ENCODE data around the gene ENG.
"Not testable (repeated sequence)": the region's sequence is repeated elsewhere in the genome, so short reads cannot be mapped to it uniquely, and the experiment has no call there.

The ENG gene

DNA sequence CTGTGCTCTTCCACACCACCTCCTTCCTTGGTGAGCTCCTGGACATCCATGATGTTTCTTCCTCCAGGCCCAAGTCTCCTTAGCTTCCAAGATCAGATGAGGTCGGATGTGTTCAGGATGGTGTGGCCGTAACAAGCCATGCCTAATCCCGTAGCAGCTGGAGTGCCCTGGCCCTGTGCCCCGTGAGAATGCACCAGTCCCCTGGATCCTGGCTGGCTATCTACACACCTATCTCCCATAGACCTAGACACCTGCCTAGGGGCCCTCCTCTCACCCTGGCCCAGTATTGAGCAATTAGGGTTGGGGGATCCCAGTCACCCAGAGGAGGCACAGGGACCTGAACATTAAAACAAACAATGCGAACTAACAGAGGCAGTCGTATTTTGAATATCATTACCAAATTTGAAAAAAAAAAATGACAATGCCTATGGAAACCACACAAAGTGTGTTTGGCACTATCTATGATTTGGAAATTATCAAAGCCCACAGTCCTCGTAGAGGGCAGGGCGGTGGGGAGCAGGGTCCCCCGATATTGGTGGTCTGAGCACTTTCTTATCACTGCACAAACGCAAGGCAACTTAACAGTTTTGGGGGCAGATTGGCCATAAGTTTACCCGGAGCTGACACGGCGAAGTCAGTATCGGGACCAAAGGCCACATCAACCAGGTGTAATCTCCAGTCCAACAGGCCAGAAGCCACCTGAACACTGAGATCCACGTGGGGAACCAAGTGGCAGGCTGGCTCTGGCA is 13.2 kb downstream of the ENG start:
- DNase-seq (ENCODE audit: low read depth): no peak

DNA sequence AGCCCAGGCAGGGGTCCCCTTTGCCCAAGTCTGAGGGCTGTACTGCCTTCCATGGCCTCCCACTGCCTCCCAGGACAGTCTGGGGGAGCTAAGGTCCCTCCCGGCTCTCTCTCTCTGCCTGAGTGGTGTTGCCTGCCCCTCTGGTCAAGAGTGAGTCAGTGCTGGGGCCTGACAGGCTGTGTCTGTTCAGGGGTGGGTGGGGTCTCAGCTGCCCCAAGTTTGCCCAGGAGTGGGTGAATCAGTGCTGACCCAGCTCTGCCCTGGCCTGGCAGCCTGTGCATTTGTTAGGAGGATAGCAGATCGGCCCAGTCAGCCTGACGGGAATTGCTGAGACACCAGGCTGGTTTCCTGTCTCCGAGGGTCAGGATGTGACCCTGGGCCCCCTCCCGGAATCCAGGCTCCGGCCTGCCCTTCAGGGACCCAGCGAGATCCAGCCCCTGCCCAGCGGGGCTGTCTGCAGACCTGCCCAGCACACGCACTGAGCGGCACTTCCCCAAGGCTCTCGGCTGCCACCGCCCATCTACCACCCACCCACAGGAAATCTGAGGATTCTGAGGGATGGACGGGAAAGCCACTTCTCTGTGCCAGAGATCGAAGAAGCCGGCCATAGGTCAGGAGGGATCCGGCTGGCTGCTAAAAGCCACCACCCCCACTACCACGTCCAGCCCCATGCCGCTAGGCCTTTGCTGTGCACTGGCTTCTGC is 15.9 kb downstream of the ENG start:
- no peak for DNase-seq (ENCODE audit: low read depth)

DNA sequence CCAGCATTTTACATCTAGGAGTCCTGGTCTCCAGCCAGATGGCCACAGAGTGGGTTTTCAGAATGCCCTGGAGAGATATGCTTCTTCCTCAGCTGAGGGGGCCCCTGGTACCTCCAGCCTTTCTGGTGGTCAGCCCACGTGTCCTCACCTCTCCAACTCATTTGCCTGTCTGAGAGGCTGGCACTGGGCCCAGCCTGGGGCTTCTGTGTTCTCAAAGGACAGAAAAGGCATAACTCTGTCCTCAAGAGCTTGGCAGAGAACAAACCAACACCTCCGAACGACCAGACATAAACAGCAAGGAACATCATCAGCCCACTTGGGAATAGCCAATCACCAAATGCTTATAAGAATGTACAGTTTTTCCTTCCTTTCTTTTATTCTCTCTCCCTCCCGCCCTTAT is 17.1 kb downstream of the ENG start:
- no peak for DNase-seq (ENCODE audit: low read depth)

DNA sequence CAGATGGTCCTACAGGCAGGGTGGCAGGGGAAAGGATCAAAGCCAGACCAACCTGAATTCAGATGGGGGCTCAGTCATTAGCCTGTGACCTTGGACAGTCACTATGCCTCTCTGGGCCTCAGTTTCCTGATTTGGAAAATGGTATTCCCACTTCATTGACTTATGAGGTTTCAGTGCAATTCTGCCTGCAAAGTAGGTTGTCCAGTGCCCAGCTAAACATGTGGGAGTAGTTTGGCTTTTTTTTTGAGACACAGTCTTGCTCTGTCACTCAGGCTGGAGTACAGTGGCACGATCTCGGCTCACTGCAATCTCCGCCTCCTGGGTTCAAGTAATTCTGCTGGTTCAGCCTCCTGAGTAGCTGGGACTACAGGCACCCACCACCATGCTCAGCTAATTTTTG is 17.9 kb downstream of the ENG start:
- not testable (repeated sequence) for DNase-seq (ENCODE audit: low read depth)

DNA sequence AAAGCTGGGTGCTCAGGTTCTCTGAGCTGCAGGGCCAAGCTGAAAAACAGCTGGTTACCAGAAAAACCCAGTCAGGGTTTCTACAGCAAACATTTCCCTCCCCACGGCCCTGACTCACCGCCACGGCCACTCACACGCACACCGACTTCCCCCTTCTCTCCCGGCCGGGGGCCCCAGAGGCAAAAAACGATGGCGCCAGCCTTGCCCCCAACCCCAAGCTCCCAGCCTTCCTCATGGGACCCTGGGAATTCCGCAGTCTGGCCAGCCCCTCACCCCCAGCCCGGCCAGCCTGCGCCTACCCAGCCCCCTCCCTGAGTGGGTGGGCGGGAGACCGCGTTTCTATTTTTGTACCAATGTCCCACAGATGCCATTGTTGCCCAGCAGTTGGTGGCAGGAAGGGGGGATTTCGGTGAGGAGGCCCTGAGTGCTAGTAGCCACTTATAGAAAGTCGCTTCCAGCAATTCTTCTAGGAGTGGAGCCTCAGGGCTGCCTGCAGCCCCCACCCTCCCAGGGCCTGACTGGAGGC is 18.4 kb downstream of the ENG start:
- no peak for DNase-seq (ENCODE audit: low read depth)

DNA sequence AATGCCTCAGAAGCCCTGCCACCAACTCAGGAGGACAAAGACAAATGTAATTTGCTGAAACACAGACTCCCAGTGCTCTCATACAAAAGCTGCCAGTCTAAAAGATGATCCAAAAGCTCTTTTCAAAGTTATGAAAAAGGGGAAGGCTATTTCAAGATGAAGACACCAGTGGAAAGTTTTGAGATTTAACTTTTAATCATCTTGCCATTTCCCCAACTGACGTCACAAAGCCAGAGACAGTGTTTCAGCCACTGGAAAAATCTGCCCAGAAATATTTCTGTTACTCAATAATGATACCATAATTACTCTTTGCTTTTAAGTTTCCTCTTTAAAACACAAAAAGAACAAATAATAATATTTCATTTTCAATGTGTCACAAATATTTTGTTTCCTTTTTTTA is 20.9 kb downstream of the ENG start:
- no peak for DNase-seq (ENCODE audit: low read depth)

DNA sequence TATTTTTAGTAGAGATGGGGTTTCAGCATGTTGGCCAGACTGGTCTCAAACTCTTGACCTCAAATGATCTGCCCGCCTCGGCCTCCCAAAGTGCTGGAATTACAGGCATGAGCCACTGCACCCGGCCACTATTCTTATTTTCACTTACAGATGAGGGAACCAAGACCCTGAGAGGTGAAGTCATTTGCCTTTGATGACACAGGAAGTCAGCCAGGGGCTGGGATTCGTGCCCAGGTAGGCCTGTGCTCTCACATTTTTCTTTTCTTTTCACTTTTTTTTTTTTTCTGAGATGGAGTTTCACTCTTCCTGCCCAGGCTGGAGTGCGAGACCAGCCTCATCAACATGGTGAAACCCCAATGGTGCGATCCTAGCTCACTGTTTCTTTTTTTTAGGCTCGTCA is 22.2 kb downstream of the ENG start:
- DNase-seq (ENCODE audit: low read depth): no peak

DNA sequence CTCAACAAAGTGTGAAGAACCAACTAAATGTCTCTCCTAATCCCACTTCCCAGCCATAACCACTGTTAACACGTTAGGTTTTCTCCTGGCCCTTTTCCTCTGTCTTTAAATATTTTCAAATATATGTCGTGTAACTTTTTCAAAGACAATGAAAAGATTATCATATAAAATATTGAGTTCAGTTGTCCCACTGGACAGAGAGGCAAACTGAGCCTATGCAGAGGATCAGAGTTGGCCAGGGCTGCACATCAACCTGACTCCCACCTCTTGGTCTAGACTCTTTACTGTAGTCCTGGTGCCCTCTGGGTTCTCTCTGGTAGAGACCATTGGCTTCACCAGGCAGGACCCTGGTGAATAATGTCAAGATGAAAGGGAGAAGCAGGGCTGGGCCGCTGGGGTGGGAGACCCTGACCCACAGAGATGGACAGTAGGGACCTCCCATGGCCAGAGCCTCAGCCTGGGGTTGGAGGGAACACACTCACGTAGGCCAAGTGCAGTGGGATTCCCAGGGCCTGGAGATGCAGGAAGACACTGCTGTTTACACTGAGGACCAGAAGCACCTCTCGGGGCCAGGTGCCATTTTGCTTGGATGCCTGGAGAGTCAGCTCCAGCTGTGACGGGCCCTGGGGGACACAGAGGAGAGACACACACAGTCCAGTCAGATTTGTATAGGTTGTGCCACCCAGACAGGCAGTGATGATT is 25.1 kb downstream of the ENG start:
- no peak for DNase-seq (ENCODE audit: low read depth)

DNA sequence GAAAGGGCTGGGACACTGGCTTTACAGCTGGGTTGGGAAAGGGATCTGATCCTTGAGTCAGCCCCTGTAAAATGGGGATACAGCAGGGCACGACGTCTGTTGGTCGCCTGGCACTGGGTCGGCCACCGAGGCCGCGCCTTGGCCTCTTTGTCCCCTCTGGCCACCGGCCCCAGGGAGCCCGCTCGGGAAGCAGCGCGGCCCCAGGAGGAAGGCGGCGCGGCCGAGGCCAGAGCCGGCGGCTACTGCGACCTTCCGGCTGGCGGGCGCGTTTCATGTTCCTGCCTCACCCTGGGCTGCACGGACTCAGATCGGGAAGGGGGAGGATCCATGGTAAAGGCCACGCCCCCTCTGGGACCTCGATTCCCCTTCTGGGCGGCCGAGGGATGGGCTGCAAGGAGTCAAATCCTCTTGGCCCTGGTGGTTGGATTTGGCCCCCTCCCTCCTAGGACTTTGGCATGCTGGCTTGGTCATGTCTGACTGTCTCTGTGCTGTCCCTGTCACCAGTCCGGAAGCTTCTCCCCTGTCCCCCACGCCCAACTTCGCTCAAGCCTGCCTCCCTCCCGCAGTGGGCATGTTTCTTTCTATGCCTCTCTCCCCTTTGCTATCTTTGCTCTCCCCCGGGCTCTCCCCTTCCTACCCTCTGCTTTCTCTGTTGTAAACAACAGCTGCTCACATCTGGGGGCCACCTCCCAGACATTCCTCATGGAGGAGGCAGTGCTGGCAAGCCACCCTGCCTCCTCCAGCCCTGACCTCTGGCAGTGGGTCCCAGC is 26.0 kb downstream of the ENG start:
- DNase-seq (ENCODE audit: low read depth): no peak

DNA sequence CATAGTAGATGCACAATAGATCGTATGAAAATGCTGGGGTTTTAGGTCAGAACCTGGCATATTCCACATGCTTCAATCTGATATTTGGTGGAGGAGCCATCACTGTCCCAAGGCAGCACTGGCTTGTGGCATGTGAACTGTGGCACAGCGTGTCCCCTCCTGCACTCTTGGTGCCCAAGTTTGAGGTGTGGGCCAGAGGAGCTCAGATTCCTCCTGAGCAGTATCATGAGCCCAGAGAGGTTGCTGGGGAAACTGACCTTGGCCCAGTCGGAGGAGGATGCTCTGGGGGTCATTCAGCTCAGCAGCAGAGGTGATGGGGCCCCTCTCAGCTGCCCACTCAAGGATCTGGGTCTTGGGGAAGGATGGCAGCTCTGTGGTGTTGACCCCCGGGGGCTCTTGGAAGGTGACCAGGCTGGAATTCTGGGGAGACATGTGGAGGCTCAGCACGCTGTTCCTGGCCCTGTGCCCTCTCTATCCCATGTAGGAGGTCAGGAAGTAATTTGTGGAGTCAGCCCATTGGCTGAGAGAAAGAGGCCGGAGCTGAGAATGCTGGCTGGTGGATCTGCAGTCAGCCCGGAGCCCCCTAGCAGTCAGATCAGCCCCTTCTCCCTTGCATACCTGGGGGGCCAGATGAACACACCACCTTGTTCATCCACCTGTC is 28.1 kb downstream of the ENG start:
- no peak for DNase-seq (ENCODE audit: low read depth)

DNA sequence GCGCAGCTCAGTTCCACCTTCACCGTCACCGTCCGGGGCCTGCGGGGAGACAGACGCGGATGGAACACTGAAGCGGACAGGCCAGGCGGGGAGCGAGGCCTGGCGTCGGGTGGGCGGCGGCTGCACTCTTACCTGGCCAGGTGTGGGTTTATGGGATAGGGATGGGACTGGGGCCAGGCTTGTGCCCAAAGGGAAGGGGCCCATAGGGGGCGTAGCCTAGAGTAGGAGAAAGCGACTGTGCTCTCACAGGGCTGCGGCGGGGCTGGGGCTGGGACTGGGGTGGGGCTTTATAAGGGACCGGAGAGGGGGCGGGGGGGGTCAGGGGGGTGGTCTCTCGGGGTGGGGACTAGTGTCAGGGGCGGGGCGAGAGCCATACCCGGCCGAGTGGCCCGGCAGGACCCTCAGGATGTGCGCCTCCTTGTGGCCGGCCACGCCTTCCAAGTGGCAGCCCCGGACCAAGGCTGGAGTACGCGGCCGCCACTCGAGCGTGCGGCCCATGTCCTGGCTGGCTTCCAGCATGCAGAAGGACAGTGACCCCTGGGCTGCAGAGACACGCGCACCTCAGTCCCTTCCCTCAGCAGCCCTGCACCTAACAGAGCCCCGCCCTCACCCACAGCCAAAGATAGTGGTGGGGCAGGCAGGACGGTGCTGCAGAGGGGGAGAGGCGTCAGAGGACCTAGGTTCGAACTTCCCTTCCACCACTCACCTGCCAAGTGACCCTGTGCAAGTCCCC is 29.0 kb downstream of the ENG start:
- no peak for DNase-seq (ENCODE audit: low read depth)

DNA sequence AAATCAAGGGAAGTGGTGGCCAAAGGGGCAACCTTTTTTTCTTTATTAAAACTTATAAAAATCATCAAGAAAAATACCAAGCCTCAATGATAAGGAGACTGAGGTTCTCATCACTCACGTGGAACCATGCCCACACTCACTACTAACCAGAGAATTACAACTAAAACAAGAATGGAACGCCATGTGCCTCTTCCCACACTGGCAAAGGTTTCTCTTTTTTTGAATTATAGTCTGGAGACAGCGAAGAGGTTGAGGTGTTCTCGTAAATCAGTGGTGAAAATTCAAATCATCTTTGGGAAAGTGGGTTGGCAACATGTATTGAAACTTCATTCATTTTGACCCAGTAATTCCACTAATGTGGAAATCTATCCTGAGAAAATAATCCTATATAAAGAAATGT is 32.4 kb downstream of the ENG start:
- no peak for DNase-seq (ENCODE audit: low read depth)

DNA sequence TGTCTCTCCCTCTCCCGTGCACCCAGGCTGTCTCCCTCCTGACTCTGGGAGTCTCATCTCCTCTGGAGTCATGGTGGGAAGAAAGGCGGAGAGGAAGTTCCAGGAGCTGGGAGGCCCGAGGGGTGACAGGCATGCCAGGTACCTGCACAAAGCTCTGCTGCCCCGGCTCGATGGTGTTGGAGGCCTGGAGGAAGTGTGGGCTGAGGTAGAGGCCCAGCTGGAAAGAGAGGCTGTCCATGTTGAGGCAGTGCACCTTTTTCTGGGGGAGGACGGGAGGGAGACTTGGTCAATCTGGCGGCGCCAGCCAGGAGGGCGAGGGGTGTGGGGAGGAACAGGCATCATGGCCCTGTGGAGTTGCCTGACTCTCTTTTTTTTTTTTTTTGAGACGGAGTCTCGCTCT is 35.9 kb downstream of the ENG start:
- no peak for DNase-seq (ENCODE audit: low read depth)

DNA sequence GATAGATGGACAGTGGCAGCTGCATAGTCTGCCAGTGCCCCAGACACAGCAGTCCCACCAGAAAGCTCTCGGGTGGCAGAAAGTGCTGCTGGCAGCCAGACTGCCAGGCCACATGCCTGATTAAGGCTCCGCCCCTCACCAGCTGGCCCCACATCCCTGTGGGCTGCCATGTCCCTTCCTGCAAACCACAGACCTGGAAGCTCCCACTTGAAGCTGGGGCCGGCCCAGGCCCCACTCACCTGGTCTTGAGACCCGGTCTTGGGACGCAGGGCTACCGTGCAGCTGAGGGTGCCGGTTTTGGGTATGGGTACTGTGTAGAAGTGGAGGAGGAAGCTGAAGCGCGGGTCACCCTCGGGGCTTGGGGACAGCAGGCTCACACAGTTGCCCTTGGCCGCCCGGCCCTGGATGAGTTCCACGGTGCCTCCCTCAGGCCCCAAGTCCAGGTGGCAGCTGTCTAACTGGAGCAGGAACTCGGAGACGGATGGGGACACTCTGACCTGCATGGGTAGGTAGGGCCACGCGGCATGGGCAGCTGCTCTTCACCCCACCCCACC is 36.5 kb downstream of the ENG start:
- DNase-seq (ENCODE audit: low read depth): no peak

DNA sequence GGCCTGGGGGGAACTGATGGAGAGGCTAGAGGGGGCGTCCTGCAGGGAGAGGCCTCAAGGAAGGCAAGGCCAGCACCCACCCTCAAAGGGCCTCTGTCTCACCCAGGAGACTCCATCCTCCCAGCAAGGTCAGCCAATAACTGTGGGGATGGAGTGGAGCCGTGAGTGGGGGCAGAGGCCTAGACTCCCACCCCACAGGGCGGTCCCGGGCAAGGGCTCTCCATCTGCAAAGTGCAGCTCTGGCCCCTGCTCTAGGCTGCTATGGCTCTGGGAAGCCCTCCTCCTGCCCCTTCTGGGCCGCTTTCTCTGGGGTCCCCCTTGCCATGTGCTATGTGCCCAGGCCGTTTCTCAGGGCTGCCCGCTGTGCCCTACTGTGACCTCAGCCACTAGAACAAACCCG is 37.7 kb downstream of the ENG start:
- no peak for DNase-seq (ENCODE audit: low read depth)

DNA sequence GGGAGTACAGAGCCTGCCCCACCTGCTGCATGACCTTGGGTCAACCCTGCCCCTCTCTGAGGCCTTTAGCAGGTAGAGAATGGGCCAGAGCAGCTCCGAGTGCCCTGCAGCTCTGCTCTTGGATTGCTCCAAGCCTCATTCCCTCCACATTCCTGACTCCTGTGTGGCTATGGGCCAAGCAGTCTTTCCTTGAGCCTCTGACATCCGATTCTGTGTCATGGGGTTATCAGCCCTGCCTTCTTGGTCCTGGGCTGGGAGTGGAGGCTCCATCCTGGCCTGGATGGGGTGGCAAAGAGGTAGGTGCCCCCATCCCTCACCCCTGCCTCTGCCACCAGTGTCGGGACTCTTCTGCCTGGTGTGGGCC is 38.1 kb downstream of the ENG start:
- no peak for DNase-seq (ENCODE audit: low read depth)

DNA sequence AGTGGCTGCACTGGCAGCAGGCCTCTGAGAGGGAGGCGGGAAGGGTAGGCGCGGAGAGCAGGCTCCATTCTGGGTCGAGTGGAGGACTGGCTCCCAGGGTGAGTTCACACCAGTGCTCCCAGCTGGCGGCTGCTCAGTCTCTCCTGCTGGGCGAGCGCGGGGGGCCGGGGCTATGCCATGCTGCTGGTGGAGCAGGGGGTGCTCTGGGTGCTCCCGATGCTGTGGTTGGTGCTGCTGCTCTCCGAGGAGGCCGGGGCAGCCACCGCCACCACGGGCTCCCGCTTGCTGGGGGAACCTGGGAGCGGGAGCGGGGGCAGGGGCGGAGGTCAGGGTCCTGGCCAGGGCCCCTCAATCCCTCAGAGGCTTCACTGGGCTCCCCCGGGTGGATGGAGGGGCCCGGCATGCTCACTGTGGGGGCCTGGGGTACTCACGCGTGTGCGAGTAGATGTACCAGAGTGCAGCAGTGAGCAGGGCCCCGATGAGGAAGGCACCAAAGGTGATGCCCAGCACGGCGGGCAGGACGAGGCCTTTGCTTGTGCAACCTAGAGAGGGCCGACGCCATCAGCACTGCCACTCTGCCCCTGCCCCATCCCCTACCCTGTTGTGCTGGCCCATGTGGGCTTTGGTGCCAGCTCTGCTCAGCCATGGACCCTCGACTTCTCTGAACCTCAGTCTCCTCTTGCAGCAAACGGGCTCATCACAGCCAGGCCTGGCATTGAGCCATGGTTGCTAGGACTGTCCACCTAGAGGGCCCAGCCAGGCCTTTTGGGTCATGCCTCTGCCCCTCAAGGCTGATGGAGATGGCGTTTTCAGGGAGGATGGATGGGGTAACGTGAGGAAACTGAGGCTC is 38.7 kb downstream of the ENG start:
- no peak for DNase-seq (ENCODE audit: low read depth)

DNA sequence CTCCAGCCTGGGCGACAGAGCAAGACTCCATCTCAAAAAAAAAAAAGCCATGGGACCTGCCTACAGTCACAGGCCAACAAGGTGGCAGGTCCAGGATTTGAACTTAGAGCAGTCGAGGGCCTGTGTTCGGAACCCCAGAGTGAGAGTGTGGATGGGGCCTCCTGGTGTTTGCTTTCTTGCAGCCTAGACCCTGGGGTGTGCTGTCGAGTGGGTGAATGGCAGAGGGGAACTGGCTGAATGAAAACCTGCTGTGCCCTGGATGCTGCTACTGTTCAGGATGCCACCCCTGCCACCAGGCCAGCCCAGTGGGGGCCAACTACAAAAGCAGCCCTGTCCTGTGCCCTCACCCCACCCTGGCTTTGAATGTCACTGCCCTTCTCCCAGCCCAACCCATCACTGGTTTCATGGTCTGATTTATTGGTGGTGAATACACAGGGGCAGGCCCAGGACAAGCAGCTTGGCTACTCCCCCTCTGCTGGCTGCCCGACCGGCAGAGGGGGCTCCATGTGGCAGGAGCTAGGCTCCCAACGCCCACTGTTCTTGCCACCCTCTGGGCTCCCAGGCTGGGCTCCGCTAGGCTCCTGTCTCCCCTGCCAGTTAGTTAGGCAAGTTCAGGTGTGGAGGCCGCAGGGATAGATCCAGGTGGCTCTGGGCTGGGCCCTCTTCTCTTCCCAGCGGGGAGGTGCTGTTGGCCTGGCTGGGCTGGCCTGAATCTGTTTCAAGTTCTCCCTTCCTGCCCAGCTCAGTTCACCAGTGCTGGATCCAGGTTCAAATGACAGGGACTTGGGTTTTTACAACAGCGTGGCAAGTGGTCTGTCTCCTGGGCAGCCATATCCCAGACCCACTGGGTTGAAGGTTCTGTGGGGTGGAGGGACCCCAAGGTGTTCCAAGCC is 39.6 kb downstream of the ENG start:
- no peak for DNase-seq (ENCODE audit: low read depth)
